ENCODE data around the gene FAM98A. TPM values are rescaled to one million over a fixed set of nuclear protein-coding genes. Genes with fewer than 3 reads are reported as not detected.

Gene FAM98A
- total RNA-seq, 3 donors from 2014 or later (not counting 1 experiment from before 2014, with no cell fraction given): 17.3 to 32.9 (median 22.2) TPM

GRCh38 chr2:33552758-33553461 is 46.2 kb downstream of the FAM98A start:
- H3K4me3 Mint-ChIP-seq: no peak overlapping the region
- DNase-seq (no peak), ATAC-seq (no peak)
- H3K36me3 ChIP-seq (ENCODE audit: control insufficient read depth, insufficient read depth, low read length): no peaks in the 10 kb centered on the region
- H3K27me3 Mint-ChIP-seq (ENCODE audit: low read depth in 2 of 2): no peaks in the 10 kb centered on the region
- H3K27me3 ChIP-seq (ENCODE audit: control insufficient read depth, insufficient read depth, low read length): no peaks in the 10 kb centered on the region
- intact Hi-C loops (cut with micrococcal nuclease): no loop called here
- TF ChIP-seq CTCF (IDR thresholded peaks at IDR 0.05): no peak
- no peaks in the 10 kb centered on the region for H3K36me3 Mint-ChIP-seq
- H3K4me3 ChIP-seq (ENCODE audit: low read length): no peak overlapping the region
- H3K9me3 ChIP-seq (ENCODE audit: control insufficient read depth, insufficient read depth, low read length): no peaks in the 10 kb centered on the region
- peaks cover 6 to 8% of the 10 kb centered on the region in 2 donors for H3K4me1 Mint-ChIP-seq
- H3K4me1 ChIP-seq (ENCODE audit: control insufficient read depth, insufficient read depth, low read length): peaks cover 4% of the 10 kb centered on the region
- H3K27ac Mint-ChIP-seq: no peak overlapping the region
- no peaks in the 10 kb centered on the region for H3K9me3 Mint-ChIP-seq
- 95% methylated on average over 1 of the region's 1 CpG for WGBS (ENCODE audit: insufficient coverage)
- H3K27ac ChIP-seq (ENCODE audit: low read length): no peak overlapping the region

- H3K27me3 ChIP-seq (ENCODE audit: control insufficient read depth, insufficient read depth, low read length): no peaks in the 10 kb centered on the region
- H3K9me3 Mint-ChIP-seq: no peaks in the 10 kb centered on the region
- peaks cover 6 to 7% of the 10 kb centered on the region in 2 donors for H3K4me1 Mint-ChIP-seq
- peaks cover 3% of the 10 kb centered on the region for H3K4me1 ChIP-seq (ENCODE audit: control insufficient read depth, insufficient read depth, low read length)
- H3K36me3 Mint-ChIP-seq: no peaks in the 10 kb centered on the region
- H3K27ac Mint-ChIP-seq: no peak overlapping the region
- no peak overlapping the region for H3K4me3 ChIP-seq (ENCODE audit: low read length)
- 100% methylated on average over 2 of the region's 3 CpGs for WGBS (ENCODE audit: insufficient coverage)
- no peak overlapping the region for H3K4me3 Mint-ChIP-seq
- H3K9me3 ChIP-seq (ENCODE audit: control insufficient read depth, insufficient read depth, low read length): no peaks in the 10 kb centered on the region
- no peak for DNase-seq
- intact Hi-C loops (cut with micrococcal nuclease): no loop called here
- H3K27ac ChIP-seq (ENCODE audit: low read length): no peak overlapping the region
- H3K36me3 ChIP-seq (ENCODE audit: control insufficient read depth, insufficient read depth, low read length): no peaks in the 10 kb centered on the region
- TF ChIP-seq CTCF (IDR thresholded peaks at IDR 0.05): no peak
- no peak for ATAC-seq
- H3K27me3 Mint-ChIP-seq (ENCODE audit: low read depth in 2 of 2): no peaks in the 10 kb centered on the region
These were observed 48.9 kb downstream of the FAM98A start for GRCh38 chr2:33550206-33550605.

GRCh38 chr2:33541243-33541642 is 57.9 kb downstream of the FAM98A start:
- H3K9me3 ChIP-seq (ENCODE audit: control insufficient read depth, insufficient read depth, low read length): no peaks in the 10 kb centered on the region
- WGBS (ENCODE audit: insufficient coverage): no CpG with 5 or more reads among the region's 4 CpGs

More at GRCh38 chr2:33541243-33541642, 57.9 kb downstream of the FAM98A start:
- H3K4me3 ChIP-seq (ENCODE audit: low read length): no peak overlapping the region
- H3K36me3 Mint-ChIP-seq: no peaks in the 10 kb centered on the region
- DNase-seq (no peak), ATAC-seq (no peak)
- no peaks in the 10 kb centered on the region for H3K9me3 Mint-ChIP-seq
- intact Hi-C loops (cut with micrococcal nuclease): no loop called here
- H3K4me3 Mint-ChIP-seq: no peak overlapping the region
- no peaks in the 10 kb centered on the region for H3K36me3 ChIP-seq (ENCODE audit: control insufficient read depth, insufficient read depth, low read length)
- no peak for TF ChIP-seq CTCF (IDR thresholded peaks at IDR 0.05)
- H3K27ac Mint-ChIP-seq: no peak overlapping the region
- no peak overlapping the region for H3K27ac ChIP-seq (ENCODE audit: low read length)
- H3K27me3 ChIP-seq (ENCODE audit: control insufficient read depth, insufficient read depth, low read length): no peaks in the 10 kb centered on the region
- H3K4me1 ChIP-seq (ENCODE audit: control insufficient read depth, insufficient read depth, low read length): no peaks in the 10 kb centered on the region
- no peaks in the 10 kb centered on the region for H3K4me1 Mint-ChIP-seq
- peaks cover 0 to 11% of the 10 kb centered on the region in 2 donors for H3K27me3 Mint-ChIP-seq (ENCODE audit: low read depth in 2 of 2)
